PFSK-1 (cell line): ENCODE data around the gene COL6A3. TPM values are rescaled to one million over a fixed set of nuclear protein-coding genes. Genes with fewer than 3 reads are reported as not detected.

ENCODE experiments used
- FOXP2 ChIP-seq: optimal IDR thresholded peaks from 2 replicates; pipeline ENCODE3; 2011; ENCODE audit warnings: borderline replicate concordance, control low read depth, inconsistent platforms; ENCODE audit not compliant: insufficient read depth; ENCODE audit errors: extremely low read length, extremely low read depth
- POLR2AphosphoS5 ChIP-seq: IDR thresholded peaks from 2 replicates; pipeline ENCODE4 v1.6.1; 2012; ENCODE audit warnings: low read depth, mild to moderate bottlenecking, control low read depth, low read length, moderate library complexity
- SIN3A ChIP-seq: IDR thresholded peaks from 2 replicates; pipeline ENCODE4 v1.6.1; 2012; ENCODE audit warnings: mild to moderate bottlenecking, low read length, moderate library complexity, borderline replicate concordance; ENCODE audit not compliant: insufficient read depth
- TAF1 ChIP-seq: IDR thresholded peaks from 2 replicates; pipeline ENCODE4 v1.6.1; 2012; ENCODE audit warnings: low read length, control low read depth, borderline replicate concordance; ENCODE audit not compliant: insufficient read depth
- polyA plus RNA-seq: library from polyadenylated mRNA; unstranded; fragments of >200 nt; gene quantifications from one replicate; pipeline ENCODE4 v1.2.1, GENCODE V29; 2012; ENCODE audit warnings: low read depth, missing spikeins; ENCODE audit not compliant: insufficient read length
- TF ChIP-seq, protein P1 (sequence below), 2 experiments: IDR thresholded peaks; 2 replicates each; pipeline versions ENCODE4 v1.6.1 to v1.8.0; 2011 to 2012; ENCODE audit warnings: low read depth in 2 of 2, low read length in 2 of 2, control low read depth in 1 of 2, inconsistent platforms in 1 of 2, mild to moderate bottlenecking in 1 of 2, moderate library complexity in 1 of 2; ENCODE audit not compliant: insufficient read depth in 1 of 2

Gene COL6A3, protein sequence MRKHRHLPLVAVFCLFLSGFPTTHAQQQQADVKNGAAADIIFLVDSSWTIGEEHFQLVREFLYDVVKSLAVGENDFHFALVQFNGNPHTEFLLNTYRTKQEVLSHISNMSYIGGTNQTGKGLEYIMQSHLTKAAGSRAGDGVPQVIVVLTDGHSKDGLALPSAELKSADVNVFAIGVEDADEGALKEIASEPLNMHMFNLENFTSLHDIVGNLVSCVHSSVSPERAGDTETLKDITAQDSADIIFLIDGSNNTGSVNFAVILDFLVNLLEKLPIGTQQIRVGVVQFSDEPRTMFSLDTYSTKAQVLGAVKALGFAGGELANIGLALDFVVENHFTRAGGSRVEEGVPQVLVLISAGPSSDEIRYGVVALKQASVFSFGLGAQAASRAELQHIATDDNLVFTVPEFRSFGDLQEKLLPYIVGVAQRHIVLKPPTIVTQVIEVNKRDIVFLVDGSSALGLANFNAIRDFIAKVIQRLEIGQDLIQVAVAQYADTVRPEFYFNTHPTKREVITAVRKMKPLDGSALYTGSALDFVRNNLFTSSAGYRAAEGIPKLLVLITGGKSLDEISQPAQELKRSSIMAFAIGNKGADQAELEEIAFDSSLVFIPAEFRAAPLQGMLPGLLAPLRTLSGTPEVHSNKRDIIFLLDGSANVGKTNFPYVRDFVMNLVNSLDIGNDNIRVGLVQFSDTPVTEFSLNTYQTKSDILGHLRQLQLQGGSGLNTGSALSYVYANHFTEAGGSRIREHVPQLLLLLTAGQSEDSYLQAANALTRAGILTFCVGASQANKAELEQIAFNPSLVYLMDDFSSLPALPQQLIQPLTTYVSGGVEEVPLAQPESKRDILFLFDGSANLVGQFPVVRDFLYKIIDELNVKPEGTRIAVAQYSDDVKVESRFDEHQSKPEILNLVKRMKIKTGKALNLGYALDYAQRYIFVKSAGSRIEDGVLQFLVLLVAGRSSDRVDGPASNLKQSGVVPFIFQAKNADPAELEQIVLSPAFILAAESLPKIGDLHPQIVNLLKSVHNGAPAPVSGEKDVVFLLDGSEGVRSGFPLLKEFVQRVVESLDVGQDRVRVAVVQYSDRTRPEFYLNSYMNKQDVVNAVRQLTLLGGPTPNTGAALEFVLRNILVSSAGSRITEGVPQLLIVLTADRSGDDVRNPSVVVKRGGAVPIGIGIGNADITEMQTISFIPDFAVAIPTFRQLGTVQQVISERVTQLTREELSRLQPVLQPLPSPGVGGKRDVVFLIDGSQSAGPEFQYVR (N-terminal part only)
- 25.2 TPM for polyA plus RNA-seq

DNA sequence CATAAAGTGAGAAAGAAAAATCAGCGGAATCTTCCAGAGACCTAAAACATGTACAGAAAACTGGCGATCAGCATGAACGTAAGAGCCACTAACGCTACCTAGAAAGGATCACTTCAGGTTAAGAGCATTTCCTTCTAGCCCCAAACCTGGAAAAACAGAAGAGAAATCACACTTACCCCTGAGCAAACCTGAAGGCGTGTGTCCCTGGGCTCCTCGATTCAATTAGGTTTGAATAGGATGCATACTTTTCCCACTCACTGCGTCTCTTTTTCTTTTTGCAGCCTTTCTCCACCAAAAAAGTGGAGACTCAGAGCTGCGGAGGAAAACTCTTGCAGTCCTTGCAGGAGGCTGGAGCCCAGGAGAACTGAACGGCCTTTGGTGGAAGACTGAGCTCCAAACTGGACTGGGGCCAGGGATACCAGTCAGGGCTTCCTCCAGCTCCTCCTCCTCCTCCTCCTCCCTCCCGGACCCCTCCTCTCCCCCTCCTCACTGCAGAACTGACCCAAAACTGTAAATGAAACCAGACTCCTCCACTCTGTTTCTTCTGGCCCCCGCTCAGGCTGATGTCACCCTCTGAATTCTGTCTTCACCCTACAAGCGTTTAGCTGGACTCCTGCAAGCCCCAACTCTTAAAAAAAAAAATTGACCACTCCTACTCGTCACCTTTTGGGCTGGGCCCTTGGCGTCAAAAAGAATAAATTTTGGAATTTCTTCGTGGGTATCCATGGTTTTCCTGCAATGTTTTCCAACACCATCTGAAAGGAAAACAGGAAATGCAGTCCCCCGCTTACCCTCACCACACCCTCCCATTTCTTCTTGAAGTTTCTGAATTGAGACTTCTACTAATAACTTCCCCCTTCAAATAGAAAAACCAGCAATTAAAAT is at the start of gene COL6A3:
COL6A3 (minus strand) TSS at position 388 of the 885 bp plus-strand sequence. CDS start 17,347 bp downstream, outside the sequence.
- TF ChIP-seq, protein P1, sequence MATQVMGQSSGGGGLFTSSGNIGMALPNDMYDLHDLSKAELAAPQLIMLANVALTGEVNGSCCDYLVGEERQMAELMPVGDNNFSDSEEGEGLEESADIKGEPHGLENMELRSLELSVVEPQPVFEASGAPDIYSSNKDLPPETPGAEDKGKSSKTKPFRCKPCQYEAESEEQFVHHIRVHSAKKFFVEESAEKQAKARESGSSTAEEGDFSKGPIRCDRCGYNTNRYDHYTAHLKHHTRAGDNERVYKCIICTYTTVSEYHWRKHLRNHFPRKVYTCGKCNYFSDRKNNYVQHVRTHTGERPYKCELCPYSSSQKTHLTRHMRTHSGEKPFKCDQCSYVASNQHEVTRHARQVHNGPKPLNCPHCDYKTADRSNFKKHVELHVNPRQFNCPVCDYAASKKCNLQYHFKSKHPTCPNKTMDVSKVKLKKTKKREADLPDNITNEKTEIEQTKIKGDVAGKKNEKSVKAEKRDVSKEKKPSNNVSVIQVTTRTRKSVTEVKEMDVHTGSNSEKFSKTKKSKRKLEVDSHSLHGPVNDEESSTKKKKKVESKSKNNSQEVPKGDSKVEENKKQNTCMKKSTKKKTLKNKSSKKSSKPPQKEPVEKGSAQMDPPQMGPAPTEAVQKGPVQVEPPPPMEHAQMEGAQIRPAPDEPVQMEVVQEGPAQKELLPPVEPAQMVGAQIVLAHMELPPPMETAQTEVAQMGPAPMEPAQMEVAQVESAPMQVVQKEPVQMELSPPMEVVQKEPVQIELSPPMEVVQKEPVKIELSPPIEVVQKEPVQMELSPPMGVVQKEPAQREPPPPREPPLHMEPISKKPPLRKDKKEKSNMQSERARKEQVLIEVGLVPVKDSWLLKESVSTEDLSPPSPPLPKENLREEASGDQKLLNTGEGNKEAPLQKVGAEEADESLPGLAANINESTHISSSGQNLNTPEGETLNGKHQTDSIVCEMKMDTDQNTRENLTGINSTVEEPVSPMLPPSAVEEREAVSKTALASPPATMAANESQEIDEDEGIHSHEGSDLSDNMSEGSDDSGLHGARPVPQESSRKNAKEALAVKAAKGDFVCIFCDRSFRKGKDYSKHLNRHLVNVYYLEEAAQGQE (IDR thresholded peaks at IDR 0.05; ENCODE audit: insufficient read depth in 1 of 2, low read depth in 2 of 2, low read length in 2 of 2) = no peak
- no peak for TF ChIP-seq SIN3A
- no peak for TF ChIP-seq POLR2AphosphoS5
- TF ChIP-seq FOXP2 = no peak
- TF ChIP-seq TAF1 = no peak

DNA sequence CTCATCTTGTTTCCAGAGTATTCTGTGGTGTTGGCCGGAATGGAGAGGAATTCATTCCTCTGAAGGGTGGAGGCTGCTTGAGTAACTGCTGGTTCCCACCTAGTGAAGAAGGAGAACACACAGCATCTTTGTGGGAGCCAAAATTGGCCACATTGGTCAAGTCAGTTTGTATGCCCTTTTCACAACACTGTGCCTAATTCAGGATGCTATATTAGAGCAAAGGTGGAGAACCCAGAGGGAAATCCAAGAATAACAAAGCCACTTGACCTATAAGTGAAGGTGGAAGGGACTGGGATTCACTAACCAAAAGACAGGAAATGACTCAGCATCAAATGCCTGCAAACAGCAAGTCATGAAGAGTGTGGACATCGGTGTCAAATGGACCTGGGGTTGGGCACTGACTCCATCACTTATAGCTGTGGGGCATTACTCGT is 45.8 kb upstream of the COL6A3 start:
- TF ChIP-seq TAF1 (no peak), FOXP2 (no peak), SIN3A (no peak), POLR2AphosphoS5 (no peak)
- TF ChIP-seq, protein P1 (IDR thresholded peaks at IDR 0.05; ENCODE audit: insufficient read depth in 1 of 2, low read depth in 2 of 2, low read length in 2 of 2) = no peak

DNA sequence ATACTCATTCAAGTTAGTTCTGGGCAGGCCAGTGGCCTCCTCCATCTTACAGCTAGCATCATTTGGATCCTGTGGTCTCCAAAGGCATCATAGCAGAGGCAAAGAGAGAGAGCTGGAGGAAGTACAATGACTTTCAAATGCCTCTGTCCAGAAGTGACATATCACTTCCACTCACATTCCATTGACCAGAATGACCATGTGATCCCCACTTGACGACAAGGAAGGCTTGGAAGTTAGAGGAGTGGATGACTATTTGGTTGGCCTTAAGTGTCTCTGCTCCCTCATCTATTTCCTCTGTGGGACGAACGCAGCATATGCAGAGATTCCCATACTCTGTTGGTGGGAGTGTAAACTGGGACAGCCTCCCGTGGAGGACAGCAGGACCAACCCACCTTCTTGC is 45.3 kb upstream of the COL6A3 start:
- TF ChIP-seq SIN3A = no peak
- TF ChIP-seq, protein P1 (IDR thresholded peaks at IDR 0.05; ENCODE audit: insufficient read depth in 1 of 2, low read depth in 2 of 2, low read length in 2 of 2) = no peak
- TF ChIP-seq POLR2AphosphoS5 = no peak

DNA sequence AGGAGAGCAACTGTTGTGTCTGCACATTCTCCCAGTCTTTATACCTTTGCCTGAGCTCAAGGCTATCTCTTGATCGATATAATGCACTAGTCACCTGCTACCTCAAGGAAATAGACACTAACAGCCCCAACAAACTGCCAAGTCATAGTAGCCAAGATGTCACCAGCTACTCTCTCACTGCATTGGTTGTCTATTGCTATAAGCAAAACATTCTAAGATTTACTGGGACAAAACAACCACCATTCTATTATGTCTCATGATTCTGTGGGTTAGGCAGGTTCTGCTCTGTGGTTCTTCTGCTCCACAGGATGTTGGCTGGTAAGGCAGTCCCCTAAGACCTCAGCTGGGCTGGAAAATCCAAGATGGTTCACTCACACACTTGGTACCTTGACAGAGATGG is 44.6 kb upstream of the COL6A3 start:
- TF ChIP-seq POLR2AphosphoS5 = no peak
- TF ChIP-seq, protein P1 (IDR thresholded peaks at IDR 0.05; ENCODE audit: insufficient read depth in 1 of 2, low read depth in 2 of 2, low read length in 2 of 2) = no peak
- no peak for TF ChIP-seq TAF1
- TF ChIP-seq SIN3A = no peak
- TF ChIP-seq FOXP2 = no peak
